ENCODE measurements around the gene ZNF790. TPM values are rescaled to one million over a fixed set of nuclear protein-coding genes. Genes with fewer than 3 reads are reported as not detected.

The ZNF790 gene
- total and polyA plus RNA-seq, 2 of the 8 experiments (the other 6 are each of a cell fraction or from before 2014, with no cell fraction given): 1.7 to 7.2 TPM

DNA sequence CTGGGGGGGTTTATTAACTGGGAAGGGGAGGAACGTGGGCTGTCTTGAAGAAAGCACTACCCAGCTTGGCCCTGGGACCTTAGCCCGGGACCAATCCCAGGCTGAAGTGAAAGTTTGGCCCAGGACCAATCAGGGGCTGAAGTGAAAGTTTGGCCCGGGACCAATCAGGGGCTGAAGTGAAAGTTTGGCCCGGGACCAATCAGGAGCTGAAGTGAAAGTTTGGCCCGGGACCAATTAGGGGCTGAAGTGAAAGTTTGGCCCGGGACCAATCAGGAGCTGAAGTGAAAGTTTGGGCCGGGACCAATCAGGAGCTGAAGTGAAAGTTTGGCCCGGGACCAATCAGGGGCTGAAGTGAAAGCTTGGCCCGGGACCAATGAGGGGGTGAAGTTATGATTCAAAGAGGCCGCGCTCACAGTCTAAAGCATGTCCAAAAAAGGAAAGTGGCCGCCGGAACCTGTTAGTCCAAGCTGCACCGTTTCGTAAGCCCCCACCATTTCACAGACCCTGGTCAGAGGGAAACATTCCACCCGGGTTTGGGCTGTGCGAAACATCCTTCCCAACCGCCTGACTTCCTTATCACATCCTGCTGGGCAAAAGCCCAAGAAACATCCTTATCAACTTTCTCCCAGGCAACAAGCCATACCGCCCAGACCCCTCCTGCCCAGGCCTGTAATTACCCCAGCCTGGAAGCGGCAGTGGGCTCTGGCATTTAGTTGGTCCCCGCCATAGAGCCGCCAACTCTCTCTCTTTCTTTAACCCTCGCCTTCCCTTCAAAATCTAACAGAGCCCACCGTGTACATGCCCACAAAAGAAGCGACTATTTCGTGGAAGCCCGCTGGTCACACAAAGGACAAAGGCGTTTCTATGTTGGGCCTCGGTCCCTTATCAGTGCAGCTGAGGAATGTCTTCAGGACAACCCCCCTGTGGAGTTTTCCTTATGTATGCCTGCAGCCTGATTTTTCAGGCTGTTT is 66.6 kb downstream of the ZNF790 start (continued):
- TF ChIP-seq SIRT6 (IDR thresholded peaks at IDR 0.05; ENCODE audit: low read length): no peak
- no peak for TF ChIP-seq EZH2 (IDR thresholded peaks at IDR 0.05; ENCODE audit: low read depth, low read length, severe bottlenecking)
- TF ChIP-seq GABPA (IDR thresholded peaks at IDR 0.05; ENCODE audit: borderline replicate concordance, insufficient read depth, low read length): no peak
- TF ChIP-seq CREB1 (IDR thresholded peaks at IDR 0.05): no peak
- peak; percentile 39 for TF ChIP-seq PHF8 (conservative IDR thresholded peaks at IDR 0.05; ENCODE audit: low read depth, low read length)
- TF ChIP-seq CBX8 (IDR thresholded peaks at IDR 0.05; ENCODE audit: borderline replicate concordance, low read depth, low read length): no peak
- TF ChIP-seq TAF7 (optimal IDR thresholded peaks at IDR 0.05; ENCODE audit: borderline replicate concordance, low read depth, low read length): no peak
- 0 out of 2 replicates have a peak, but pooled peaks have one; percentile 3 for TF ChIP-seq TEAD4 (IDR thresholded peaks at IDR 0.05; ENCODE audit: low read depth, low read length)
- TF ChIP-seq JUND (IDR thresholded peaks at IDR 0.05; ENCODE audit: low read length): no peak
- no peak for TF ChIP-seq SAP30 (IDR thresholded peaks at IDR 0.05; ENCODE audit: insufficient read depth, insufficient replicate concordance, low read length)
- no peak for TF ChIP-seq RBBP5 (IDR thresholded peaks at IDR 0.05; ENCODE audit: borderline replicate concordance, low read depth, low read length)
- TF ChIP-seq, protein P1, sequence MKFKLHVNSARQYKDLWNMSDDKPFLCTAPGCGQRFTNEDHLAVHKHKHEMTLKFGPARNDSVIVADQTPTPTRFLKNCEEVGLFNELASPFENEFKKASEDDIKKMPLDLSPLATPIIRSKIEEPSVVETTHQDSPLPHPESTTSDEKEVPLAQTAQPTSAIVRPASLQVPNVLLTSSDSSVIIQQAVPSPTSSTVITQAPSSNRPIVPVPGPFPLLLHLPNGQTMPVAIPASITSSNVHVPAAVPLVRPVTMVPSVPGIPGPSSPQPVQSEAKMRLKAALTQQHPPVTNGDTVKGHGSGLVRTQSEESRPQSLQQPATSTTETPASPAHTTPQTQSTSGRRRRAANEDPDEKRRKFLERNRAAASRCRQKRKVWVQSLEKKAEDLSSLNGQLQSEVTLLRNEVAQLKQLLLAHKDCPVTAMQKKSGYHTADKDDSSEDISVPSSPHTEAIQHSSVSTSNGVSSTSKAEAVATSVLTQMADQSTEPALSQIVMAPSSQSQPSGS (IDR thresholded peaks at IDR 0.05; ENCODE audit: low read length): no peak
- TF ChIP-seq SP4 (IDR thresholded peaks at IDR 0.05; ENCODE audit: low read length): no peak
- TF ChIP-seq NRF1 (IDR thresholded peaks at IDR 0.05; ENCODE audit: low read depth, low read length): no peak
- no peak for TF ChIP-seq GTF2F1 (IDR thresholded peaks at IDR 0.05; ENCODE audit: borderline replicate concordance, low read depth, low read length)
- no peak for TF ChIP-seq KDM4A (IDR thresholded peaks at IDR 0.05; ENCODE audit: low read depth, low read length, severe bottlenecking)

Measured in H1 (cell line).